RWPE2 (cell line): ENCODE results near the gene ZNF587B.
"Not testable (repeated sequence)": the region's sequence is repeated elsewhere in the genome, so short reads cannot be mapped to it uniquely, and the experiment has no call there.

Experiments used
- ATAC-seq: fragments of 200-7000 bp; cut with Tn5 transposase; 3 replicates; pipeline ENCODE4 v1.9.1; 2021; ENCODE audit warnings: low read depth
- DNase-seq: peaks from one replicate; pipeline ENCODE4 v3.0.0-alpha.2; 2020; ENCODE audit warnings: low spot score
- H3K27ac ChIP-seq: fragments of 450-650 bp; 2 replicates; pipeline ENCODE4 v1.5.1; 2017; ENCODE audit warnings: mild to moderate bottlenecking; ENCODE audit not compliant: poor library complexity, severe bottlenecking
- H3K27me3 ChIP-seq: fragments of 250-450 bp; sonication (Bioruptor Pico); 2 replicates; pipeline ENCODE4 v1.5.1; 2021; ENCODE audit warnings: mild to moderate bottlenecking, moderate library complexity; ENCODE audit not compliant: insufficient read depth, poor library complexity, severe bottlenecking
- H3K36me3 ChIP-seq: fragments of 250-450 bp; sonication (Bioruptor Pico); 2 replicates; pipeline ENCODE4 v1.5.1; 2020; ENCODE audit warnings: low read depth, mild to moderate bottlenecking, moderate library complexity
- H3K4me1 ChIP-seq: fragments of 250-450 bp; sonication (Bioruptor Pico); 2 replicates; pipeline ENCODE4 v1.5.1; 2021; ENCODE audit warnings: mild to moderate bottlenecking, moderate library complexity; ENCODE audit not compliant: insufficient read depth, poor library complexity, severe bottlenecking
- H3K4me3 ChIP-seq: fragments of 250-450 bp; sonication (Bioruptor Pico); 2 replicates; pipeline ENCODE4 v1.5.1; 2021; ENCODE audit warnings: mild to moderate bottlenecking, moderate library complexity; ENCODE audit not compliant: severe bottlenecking
- H3K9me3 ChIP-seq: fragments of 250-450 bp; sonication (Bioruptor Pico); 2 replicates; pipeline ENCODE4 v1.5.1; 2021; ENCODE audit warnings: mild to moderate bottlenecking, moderate library complexity; ENCODE audit not compliant: severe bottlenecking
- TF ChIP-seq, protein P1 (sequence below): fragments of 450-650 bp; IDR thresholded peaks from one replicate; pipeline ENCODE4 v1.5.1; 2017; ENCODE audit warnings: mild to moderate bottlenecking, moderate library complexity; ENCODE audit not compliant: poor library complexity, severe bottlenecking

Gene ZNF587B

DNA sequence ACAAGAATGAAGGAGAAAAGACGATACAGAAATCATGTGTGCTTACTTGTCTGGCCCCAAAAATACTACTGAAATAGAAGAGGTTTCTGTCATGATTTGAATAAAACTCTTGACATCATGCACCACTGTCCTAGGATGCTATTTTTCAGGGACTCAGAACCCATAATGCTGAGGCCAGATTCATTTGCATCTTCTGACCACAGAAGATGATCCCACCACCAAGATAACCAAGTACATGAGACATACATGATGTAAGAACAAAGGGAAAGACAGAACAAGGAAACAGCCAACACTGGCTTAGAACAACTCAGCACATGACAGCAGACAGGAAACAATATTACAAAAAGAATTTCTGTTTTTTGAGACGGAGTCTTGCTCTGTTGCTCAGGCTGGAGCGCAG lies 17.9 kb upstream of the ZNF587B start:
- no peak for DNase-seq
- TF ChIP-seq, protein P1, sequence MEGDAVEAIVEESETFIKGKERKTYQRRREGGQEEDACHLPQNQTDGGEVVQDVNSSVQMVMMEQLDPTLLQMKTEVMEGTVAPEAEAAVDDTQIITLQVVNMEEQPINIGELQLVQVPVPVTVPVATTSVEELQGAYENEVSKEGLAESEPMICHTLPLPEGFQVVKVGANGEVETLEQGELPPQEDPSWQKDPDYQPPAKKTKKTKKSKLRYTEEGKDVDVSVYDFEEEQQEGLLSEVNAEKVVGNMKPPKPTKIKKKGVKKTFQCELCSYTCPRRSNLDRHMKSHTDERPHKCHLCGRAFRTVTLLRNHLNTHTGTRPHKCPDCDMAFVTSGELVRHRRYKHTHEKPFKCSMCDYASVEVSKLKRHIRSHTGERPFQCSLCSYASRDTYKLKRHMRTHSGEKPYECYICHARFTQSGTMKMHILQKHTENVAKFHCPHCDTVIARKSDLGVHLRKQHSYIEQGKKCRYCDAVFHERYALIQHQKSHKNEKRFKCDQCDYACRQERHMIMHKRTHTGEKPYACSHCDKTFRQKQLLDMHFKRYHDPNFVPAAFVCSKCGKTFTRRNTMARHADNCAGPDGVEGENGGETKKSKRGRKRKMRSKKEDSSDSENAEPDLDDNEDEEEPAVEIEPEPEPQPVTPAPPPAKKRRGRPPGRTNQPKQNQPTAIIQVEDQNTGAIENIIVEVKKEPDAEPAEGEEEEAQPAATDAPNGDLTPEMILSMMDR, result no peak
- Histone ChIP-seq H3K4me3 (no peak overlapping the region), H3K36me3 (peaks cover 52% of the 10 kb centered on the region), H3K4me1 (no peaks in the 10 kb centered on the region), H3K27ac (no peak overlapping the region), H3K9me3 (no peaks in the 10 kb centered on the region), H3K27me3 (no peaks in the 10 kb centered on the region)
- no peak for ATAC-seq

DNA sequence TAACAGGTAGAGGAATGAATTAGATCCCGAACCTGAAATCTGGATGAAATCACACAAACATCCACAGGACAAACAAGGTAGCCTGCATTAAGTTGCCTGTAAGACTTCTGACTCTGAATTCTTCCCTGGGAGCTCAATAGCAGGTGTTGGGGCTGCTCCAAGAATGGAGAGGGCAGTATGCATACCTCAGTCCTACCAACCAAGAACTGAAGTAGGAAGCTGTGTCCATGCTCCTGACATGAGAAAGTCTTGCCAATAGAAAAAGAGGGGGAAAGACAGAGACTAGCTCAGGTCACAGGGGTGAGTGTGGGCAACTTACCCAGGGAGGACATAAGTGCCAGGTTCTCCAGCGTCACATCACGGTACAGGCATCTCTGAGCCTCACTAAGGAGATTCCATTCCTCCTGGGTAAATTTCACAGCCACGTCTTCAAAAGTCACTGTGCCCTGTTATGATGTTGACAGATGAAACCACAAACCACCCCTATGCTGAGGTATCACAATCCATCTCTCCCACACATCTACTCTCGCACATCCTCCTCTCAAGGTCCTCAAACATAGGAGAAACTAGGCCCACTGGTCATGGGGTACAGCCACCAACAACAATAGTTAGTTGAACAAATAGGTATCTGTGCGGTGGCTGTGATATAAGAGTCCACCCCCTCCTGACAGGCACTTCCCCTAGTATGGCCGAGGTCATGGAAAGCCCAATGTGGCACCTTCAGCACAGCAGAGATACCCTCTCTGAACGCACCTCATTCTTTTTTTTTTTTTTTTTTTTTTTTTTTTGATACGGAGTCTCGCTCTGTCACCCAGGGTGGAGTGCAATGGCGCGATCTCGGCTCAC lies 16.9 kb upstream of the ZNF587B start:
- not testable (repeated sequence) for DNase-seq
- H3K27ac ChIP-seq, result peak overlapping the region; percentile 23
- H3K4me3 ChIP-seq, result peak overlapping the region; percentile 73

DNA sequence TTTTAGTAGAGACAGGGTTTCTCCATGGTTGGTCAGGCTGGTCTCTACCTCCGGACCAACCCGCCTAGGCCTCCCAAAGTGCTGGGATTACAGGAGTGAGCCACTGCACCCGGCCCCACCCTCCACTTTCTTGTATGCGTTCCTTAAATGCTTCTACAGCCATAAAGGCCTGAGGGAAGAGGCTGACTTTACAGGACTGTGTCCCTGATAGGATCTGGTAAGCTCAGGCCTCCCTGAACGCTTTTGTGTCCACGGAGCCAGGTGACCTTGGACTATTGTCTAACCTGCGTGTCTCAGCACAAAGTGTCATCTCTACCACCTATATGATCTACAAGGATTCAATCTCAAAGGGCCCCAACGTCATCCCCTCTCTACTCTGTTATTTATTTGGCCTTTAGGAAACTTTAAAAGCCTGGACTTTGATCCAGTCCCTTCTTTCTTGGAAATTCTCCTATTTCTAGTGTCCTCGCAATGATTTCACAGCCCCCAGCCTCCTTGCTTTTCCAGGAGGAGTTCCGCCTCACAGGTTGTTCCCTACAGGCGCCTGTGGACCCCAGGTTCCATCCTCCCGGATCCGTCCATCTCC lies 16.1 kb upstream of the ZNF587B start:
- H3K4me1 ChIP-seq, result no peaks in the 10 kb centered on the region
- ATAC-seq, result peak; percentile 35; the same call in 2 of the 3 replicates
- TF ChIP-seq, protein P1, result no peak
- H3K27ac ChIP-seq, result peak overlapping the region; percentile 23
- no peaks in the 10 kb centered on the region for H3K9me3 ChIP-seq
- no peaks in the 10 kb centered on the region for H3K27me3 ChIP-seq
- no peak for DNase-seq
- peak overlapping the region; percentile 73 for H3K4me3 ChIP-seq
- peaks cover 38% of the 10 kb centered on the region for H3K36me3 ChIP-seq

More for the DNA sequence above, 16.9 kb upstream of the ZNF587B start:
- not testable (repeated sequence) for H3K27me3 ChIP-seq, ATAC-seq, H3K9me3 ChIP-seq, H3K4me1 ChIP-seq
- H3K36me3 ChIP-seq, result peaks cover 42% of the 10 kb centered on the region

DNA sequence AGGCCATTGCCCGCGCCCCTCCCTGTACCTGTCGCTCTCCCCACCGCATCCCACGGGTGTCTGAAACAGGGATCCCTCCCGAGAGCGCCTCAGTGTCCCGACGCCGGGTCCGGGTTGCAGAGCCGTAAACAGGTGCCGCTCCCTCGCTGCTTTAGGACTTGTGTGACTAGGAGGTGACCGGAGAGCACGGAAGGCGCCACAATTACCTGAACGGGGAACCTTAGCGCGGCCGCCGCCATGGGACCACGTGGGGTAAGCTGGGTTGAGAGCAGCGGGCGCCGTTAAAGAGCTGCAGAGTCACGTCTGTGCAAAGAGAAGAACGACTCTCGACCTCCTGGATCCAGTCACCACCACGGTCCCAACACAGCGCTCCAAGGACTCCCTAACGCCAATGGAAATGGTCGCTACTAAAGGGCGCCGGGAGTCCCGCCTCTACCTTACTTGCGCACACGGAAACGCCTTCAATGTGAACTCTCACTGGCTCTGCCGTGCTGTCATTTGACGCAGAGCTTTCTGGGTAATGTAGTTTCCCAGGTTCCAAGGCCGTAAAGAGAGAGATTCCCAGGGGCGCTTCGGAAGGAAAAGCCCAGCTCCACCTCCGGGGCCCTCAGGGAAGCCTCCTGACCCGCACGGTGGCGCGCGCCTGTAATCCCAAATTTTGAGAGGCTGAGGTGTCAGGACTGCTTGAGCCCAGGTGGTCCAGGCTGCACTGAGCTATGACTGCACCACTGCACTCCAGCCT lies 15.4 kb upstream of the ZNF587B start, which contains the start of gene ZNF552:
TSS of gene ZNF552 (minus strand) at position 409 of the 742 bp plus-strand sequence. CDS start at position 239, 170 bp downstream.
- TF ChIP-seq, protein P1, result no peak
- H3K36me3 ChIP-seq, result peaks cover 31% of the 10 kb centered on the region
- peak; percentile 91 for ATAC-seq

More for the DNA sequence above, 15.4 kb upstream of the ZNF587B start, which contains the start of gene ZNF552:
- no peaks in the 10 kb centered on the region for H3K27me3 ChIP-seq
- no peaks in the 10 kb centered on the region for H3K9me3 ChIP-seq
- peak within 1 kb of the TSS; percentile 73 for H3K4me3 ChIP-seq
- peak; percentile 83 for DNase-seq
- peak within 1 kb of the TSS; percentile 23 for H3K27ac ChIP-seq
- H3K4me1 ChIP-seq, result no peaks in the 10 kb centered on the region
